Loucy (cell line): ENCODE measurements around the gene SMTNL2.

Source experiments
- CTCF ChIP-seq: fragments of 200-600 bp; sonication (generic); conservative IDR thresholded peaks from 2 replicates; pipeline ENCODE4 v1.5.1; 2014; ENCODE audit warnings: mild to moderate bottlenecking, antibody characterized with exemption, low read length
- EZH2phosphoT487 ChIP-seq: fragments of 200-600 bp; IDR thresholded peaks from 2 replicates; pipeline ENCODE4 v1.6.1; 2018; ENCODE audit warnings: antibody characterized with exemption, mild to moderate bottlenecking, moderate library complexity, borderline replicate concordance

- TF ChIP-seq CTCF (no peak), EZH2phosphoT487 (no peak)
Measured at GRCh38 chr17:4631431-4631830, 47.1 kb downstream of the SMTNL2 start.
